Ramos (cell line): Measurements from ENCODE around the gene ATAD3B.
"Not testable (repeated sequence)": the region's sequence is repeated elsewhere in the genome, so short reads cannot be mapped to it uniquely, and the experiment has no call there.

Experiments
- in situ Hi-C: fragments of 300-500 bp; cut with MboI; formaldehyde crosslinking; loops from one replicate; pipeline ENCODE4 v1.14.3; 2022; ENCODE audit warnings: low sequenced_read_pairs; ENCODE audit not compliant: unreplicated experiment

Gene ATAD3B

GRCh38 chr1:1471389-1472052, at the start of gene ATAD3B:
TSS of gene ATAD3B (plus strand) at chr1:1471765. CDS start at chr1:1471885, 120 bp downstream.
- in situ Hi-C loops, result no loop called here

DNA sequence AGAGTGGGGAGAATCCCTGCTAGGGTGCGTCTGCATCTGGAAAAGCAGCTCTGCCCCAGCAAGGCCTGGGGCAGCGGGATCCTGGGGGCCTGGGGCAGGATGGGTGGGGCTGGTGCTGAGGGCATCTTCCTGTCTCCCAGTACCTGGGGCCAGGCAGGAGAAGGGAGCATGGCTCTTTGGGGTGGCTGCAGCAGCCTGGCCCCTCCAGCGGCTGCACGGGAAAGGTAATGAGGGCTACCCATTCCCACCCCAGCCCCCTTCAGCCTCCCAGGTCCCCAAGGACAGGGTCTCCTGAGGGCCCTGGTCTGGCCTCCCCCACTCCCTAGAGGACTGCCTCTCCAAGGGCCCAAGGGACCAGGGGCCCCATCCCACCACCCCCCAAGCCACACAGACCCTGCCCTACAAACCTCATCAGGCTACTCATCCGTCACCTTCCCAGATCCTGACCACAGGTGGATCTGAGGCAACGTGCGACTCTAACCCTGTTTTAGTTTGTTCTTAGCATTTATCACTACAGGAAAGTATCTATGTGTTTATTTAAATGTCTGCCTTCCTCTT, 49.6 kb upstream of the ATAD3B start:
- in situ Hi-C loops, result no loop called here

- in situ Hi-C loops, result no loop called here
Observed at GRCh38 chr1:1422465-1423244, 48.9 kb upstream of the ATAD3B start.

DNA sequence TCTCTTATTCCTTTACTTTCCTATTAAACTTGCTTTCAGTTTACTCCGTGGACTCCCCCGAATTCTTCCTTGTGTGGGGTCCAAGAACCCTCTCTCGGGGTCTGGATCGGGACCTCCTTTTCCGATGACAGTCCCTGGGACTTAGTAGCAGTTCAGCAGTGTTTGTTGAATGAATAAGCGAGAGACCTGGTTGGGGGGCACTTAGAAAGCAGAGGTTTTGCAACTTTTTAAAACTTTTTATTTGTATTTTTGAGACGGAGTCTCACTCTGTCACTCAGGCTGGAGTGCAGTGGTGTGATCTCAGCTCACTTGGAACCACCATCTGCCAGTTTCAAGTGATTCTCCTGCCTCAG, 48.3 kb upstream of the ATAD3B start:
- in situ Hi-C loops, result no loop called here

- in situ Hi-C loops, result no loop called here
Observed at GRCh38 chr1:1424707-1425106, 46.9 kb upstream of the ATAD3B start.

GRCh38 chr1:1425426-1425752, 46.2 kb upstream of the ATAD3B start:
- in situ Hi-C loops, result no loop called here

GRCh38 chr1:1425753-1426495, 45.6 kb upstream of the ATAD3B start:
- in situ Hi-C loops, result no loop called here

GRCh38 chr1:1426496-1427105, 45.0 kb upstream of the ATAD3B start:
- in situ Hi-C loops, result no loop called here

DNA sequence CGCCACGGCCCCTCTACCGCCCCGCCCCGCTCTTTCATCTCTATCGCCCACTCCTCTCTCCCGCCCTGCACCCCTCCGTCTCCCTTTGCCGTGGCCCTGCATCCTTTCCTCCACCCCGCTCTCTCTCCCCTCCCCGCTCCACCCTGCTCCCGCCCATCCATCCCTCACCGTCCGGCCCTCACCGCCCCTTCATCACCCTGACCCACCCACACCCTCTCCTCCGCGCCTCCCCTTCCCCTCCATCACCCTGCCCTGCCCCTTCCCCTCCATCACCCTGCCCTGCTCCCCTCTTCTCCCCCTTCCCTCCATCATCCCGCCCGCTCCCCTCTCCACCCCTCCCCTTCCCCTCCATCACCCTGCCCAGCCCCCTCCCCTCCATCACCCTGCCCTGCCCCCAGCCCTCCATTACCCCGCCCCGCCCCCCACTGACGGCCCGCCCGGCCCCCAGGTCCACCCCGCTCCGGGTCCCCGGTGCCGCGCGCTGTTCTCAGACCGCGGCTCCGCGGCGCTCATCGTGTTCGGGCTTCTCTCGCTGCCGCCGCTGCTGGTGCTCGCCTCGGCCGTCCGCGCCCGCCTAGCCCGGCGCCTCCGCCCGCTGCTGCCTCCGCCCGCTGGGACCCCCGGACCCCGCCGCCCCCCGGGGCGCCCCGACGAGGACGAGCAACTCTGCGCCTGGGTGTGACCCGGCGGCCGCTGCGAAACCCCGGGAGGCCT, 44.3 kb upstream of the ATAD3B start:
- in situ Hi-C loops, result no loop called here

DNA sequence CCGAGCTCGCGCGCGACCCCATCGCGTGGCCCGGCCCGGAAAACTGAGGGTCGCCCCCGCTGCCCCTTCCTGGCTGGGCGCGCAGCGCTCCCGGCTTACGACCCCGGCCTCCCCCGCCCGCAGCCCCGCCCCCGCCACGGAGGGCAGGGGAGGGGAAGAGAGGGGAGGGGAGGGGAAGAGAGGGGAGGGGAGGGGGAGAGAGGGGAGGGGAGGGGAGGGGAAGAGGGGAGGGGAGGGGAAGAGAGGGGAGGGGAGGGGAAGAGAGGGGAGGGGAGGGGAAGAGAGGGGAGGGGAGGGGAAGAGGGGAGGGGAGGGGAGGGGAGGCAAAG, 43.8 kb upstream of the ATAD3B start:
- in situ Hi-C loops, result no loop called here

- in situ Hi-C loops, result no loop called here
Observed at GRCh38 chr1:1428174-1428573, 43.4 kb upstream of the ATAD3B start.

GRCh38 chr1:1428967-1429366, 42.6 kb upstream of the ATAD3B start:
- in situ Hi-C loops, result not testable (repeated sequence)

DNA sequence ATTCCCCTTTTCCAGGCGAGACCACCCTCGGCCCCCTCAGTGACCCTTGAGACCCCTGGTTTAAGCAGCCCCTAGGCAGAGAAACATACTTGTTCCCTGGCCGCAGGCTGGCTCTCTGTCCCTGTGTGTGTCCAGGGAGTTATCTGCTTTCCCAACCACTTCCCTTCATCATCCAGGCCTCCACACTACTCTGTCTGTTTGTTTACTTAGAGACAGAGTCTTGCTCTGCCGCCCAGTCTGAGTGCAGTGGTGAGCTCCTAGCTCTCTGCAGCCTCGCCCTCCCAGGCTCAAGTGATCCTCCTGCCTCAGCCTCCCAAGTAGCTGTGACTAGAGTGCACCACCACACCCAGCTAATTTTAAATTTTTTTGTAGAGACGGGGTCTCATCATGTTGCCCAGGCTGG, 41.9 kb upstream of the ATAD3B start:
- in situ Hi-C loops, result no loop called here

DNA sequence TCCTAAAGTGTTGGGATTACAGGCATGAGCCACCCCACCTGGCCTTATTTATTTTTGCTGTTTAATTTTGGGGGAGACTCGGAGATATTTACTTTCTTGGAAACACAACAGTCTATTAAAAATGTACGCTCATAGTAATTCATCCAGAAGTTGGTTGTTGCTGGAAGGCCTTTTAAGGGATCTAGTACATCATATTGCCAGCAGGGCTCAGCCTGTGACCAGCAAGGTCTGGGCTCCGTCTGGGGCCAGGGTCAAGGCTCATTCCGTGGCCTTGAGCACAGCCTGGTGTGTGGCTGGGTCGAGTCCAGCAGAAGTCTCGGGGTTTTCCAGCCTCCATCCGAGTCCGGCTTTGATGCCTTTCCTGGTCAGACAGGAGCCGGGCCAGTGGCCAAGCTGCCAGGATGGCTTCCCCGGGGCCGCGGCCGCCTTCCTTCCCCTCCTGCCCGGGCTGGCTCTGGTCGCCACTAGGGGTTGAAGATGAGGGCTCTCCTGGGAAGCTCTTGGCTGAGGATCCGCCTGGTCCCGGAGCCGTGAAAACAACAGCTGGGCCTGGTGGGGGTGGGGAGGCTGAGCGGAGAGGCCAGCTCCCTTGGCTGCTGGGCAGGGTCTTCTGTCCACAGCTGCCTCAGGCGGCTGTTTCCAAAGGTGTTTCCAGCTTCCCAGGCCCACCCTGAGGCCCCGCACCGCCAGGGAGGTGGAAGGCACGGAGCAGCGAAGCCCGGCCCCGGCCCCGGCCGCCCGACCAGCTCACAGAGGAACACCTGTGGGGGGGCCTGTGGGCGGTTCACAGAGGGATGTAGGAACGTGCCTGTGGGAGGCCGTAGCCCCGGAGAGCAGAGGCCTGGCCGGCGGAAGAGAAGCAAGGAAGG, 41.2 kb upstream of the ATAD3B start:
- in situ Hi-C loops, result no loop called here

DNA sequence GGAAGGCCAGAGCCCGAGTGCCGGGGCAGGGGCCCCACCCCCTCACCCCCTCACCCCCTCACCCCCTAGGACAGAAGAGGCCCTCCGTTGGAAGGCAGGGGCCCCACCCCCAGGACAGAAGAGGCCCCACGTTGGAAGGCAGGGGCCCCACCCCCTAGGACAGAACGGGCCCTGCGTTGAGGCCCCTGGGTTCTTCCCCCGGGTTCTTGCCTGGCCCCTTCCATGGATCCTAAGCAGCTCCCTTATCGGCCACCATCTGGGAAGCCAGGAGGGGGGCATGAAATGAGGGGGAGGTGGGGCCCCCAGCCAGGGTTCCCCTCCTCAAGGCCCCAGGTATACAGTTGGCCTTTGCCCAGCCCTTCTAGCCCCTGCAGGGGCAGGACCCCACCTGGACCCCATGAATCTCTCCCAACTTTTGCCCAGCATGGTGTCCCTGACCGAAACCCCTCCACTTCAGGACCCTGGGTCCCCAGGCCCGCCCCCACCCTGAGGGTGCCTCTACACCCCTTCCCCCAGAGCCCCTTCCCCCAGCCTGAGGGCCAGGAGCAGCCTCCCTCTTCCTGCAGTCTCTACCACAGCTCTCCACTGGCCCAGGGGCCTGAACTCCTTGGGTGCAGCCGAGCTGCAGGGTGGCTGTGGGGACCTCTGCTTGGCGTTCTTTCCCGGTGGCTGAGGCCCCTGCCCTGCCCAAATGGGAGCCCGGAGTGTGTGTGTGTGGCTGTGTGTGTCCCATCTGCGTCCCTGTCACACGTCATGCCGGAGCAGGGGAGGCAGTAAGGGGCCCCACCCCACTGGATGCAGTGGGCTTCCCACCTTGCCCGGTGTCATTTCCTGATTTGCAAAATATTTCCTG, 40.3 kb upstream of the ATAD3B start:
- in situ Hi-C loops, result no loop called here

- in situ Hi-C loops, result no loop called here
Observed at GRCh38 chr1:1431845-1432273, 39.7 kb upstream of the ATAD3B start.

DNA sequence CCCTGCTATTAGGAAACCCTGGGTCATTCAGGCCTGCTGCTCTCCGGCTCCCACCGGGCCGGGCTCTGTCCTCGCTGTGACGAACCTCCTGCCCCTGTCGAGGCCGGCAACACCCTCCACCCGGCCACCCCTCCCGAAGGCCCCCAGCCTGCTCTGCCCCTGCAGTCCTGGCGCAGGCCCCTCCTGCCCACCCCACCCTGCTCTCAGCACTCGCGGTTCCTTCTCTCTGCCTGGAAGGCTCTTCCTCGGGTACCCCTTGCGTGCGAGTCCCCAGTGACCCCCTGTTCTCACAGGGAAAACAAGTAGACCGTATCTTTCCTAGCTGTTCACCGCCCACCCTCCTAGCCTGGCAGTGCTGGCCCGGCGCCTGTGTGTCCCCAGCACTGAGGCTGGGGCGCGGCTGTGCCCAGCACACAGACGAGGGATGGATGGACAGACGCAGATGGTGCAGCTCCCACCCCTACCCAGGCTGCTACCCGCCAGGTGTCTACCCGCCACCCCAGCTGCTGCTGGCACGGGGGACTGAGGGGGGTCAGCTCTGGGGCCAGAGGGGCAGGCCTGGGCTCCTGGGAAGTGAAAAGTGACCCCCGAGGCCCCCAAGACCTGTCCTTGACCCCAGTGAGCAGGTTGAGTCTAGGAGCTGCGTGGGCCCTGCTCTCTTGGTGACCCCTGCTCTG, 39.2 kb upstream of the ATAD3B start:
- in situ Hi-C loops, result no loop called here
